ENCODE results near the gene PLB1.

Gene PLB1

DNA sequence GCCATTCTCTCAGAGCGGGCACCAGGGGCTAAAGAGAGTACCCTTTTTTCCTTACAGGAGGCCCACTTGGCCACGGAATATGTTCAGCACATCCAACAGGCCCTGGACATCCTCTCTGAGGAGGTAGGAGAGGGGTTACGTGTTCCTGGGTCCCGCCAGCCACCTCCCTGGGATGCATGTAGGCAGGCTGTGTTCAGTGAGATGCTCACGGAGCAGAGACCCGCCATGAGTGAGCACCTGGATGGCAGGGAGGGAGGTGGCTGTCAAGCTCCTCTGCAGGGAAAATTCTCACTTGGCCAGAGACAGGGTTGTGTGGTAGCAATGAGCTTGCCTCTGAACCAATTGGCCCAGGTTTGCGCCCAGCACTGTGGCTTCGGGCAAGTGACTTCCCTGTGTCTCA lies 132.6 kb downstream of the PLB1 start:
- no peak for DNase-seq (ENCODE audit: low spot score)

DNA sequence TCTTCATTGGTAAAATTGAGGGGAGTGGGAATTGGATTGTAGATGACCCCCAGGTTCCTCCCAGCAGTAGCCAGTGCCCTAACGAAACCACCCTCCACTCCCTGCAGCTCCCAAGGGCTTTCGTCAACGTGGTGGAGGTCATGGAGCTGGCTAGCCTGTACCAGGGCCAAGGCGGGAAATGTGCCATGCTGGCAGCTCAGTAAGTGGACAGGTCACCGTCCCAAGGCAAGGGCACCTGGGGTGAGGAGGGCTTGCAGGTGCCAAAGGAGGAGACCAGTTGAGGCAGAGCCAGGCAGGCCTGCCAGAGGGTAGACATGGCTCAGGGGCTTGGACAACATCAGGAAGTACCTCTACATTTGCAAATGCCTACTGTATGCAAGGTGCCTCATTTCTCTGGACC lies 133.1 kb downstream of the PLB1 start:
- no peak for DNase-seq (ENCODE audit: low spot score)

DNA sequence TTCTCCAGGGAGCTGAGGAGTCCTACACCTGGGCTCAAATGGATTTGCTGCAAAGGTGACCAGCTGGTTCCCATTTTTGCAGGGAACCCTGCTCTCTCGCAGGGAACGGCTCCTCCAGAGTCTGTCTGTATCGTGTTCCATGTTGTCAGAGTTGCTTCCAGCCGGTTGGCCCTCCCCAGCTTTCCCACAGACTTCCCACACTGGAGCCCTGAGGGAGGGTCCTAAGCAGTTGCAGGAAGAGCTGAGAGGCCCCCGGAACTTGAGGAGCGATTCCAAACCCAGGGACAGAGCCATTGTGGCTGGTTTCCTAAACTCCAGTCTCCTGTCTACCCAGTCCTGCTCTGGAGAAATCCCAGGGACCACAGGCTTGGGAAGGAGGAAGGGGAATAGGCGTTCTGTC lies 134.1 kb downstream of the PLB1 start:
- no peak for DNase-seq (ENCODE audit: low spot score)

DNA sequence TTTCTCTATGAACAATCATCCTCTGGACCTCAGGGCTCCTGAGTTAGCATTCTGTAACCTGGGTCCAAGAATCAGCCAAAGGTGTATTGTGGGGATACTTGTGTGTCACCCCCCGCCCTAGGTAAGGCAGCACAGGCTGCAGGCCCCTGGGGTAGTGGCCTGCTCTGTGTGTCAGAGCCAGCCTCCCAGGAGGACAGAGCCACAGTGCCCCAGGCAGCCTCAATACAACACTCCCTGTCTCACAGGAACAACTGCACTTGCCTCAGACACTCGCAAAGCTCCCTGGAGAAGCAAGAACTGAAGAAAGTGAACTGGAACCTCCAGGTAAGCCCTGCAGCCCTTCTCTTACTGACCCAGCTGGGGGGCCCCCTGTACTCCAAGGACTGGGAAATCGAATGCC lies 134.5 kb downstream of the PLB1 start:
- DNase-seq (ENCODE audit: low spot score) = no peak

DNA sequence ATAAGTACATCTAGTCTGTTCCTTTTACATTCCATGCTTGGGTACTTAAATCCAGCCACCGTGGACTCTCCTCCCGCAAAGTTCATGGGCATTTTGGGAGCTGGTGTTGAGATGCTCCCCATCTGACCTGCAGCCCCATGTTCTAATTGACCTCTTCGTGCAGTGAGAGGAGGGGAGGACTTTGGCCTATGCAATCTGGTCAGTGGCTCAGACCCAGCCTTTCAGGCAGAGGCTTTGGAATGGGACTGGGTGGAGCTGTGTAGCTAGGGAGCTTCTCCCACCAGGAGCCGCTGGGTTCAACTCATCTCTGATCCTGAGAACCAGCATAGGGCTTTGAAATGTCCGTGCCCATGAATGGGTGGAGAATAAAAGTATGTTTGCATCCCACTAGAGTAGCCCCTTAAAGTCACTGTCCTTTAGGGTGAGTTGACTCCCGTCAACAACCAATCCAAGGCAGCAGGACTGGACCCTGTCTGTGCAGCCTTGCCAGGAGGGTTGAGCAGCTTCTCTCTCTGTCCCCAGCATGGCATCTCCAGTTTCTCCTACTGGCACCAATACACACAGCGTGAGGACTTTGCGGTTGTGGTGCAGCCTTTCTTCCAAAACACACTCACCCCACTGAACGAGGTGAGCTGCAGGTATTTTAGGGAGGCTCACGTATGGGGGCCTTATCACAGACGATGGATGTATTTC lies 135.8 kb downstream of the PLB1 start:
- no peak for DNase-seq (ENCODE audit: low spot score)

DNA sequence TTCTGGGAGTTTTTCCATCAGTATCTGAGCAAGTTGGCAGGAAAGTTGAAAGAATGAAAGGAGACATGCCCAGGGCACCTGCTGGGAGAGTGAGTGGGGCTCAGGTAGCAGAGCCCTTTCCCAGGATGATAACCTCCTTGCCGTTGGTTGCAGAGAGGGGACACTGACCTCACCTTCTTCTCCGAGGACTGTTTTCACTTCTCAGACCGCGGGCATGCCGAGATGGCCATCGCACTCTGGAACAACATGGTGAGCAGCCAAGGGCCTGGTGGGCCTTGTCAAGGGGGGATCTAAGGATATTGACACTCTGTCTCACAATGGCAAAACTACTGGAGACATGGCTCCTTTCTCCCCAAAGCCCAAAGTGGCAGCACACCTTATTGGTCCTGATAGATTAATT lies 136.9 kb downstream of the PLB1 start:
- DNase-seq (ENCODE audit: low spot score) = no peak

DNA sequence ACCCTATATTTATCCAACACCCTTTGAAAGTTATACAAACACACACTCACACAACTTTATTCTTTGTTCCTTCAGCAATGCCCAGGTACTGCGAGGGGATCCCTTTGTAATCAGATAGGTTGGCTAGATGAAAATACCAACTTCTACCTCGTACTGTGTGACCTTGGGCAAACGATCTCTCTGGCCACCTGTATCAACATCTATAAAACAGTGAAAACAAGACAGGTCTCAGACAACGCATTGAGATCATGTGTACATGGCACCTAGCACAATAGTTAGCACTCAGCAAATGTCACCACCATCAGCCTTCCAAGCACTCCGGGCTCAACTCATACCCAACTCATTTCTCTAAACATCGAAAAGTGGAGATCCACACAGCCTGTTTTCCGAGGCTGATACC lies 137.3 kb downstream of the PLB1 start:
- DNase-seq (ENCODE audit: low spot score) = no peak

DNA sequence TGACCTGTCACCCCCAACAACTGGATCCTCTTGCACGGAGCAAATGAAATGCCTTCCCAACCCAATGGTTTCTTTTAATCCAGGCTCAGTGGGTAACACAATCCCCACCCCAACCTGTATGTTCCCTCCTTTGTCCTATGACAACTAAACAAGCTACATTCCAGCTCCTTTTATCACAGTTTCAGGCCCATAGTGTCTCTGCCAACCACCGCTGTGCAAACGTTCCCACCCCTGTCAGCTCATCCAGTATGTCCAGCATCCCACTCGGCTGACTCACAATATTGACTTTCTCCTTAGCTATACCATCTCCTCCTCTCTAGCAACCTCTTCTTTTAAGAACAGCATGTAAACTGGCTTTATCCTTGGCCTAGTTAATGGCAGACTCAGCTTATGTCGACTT lies 137.9 kb downstream of the PLB1 start:
- DNase-seq (ENCODE audit: low spot score) = no peak

DNA sequence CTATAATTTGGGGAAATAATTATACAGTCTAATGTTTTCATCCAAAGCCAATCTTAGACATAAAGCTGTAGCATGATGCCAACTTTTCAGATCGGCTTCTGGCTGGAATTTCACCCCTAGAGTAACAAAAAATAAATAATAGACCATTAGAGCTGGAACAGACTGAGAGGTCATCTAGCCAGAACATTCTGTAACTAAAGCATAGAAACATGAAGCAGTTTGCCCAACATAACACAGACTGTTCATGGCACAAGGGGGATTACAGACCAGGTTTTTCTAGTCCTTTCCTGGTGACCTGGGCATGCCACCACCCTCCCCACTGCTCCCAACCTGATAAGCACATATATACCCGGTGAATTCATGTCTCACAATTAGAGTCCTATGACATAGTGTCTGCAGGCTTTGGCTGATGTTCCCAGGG lies 139.3 kb downstream of the PLB1 start:
- DNase-seq (ENCODE audit: low spot score) = no peak

DNA sequence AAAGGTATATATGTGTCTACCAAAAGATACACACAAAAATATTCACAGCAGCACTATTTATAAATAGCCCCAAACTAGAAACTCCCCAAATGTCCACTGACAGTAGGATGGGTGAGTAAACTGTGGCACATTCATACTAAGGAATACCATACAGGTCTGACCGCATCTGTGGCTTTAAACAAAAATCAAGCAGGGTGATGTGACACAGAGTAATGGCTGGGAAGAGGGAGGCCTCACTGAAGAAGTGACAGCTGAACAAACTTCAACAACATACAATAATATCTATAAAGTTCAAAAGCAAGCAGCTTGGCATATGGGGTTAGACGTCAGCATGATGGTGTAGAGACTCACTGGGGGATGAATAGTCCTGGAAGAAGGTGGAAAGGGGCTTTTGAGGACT lies 140.6 kb downstream of the PLB1 start:
- no peak for DNase-seq (ENCODE audit: low spot score)

DNA sequence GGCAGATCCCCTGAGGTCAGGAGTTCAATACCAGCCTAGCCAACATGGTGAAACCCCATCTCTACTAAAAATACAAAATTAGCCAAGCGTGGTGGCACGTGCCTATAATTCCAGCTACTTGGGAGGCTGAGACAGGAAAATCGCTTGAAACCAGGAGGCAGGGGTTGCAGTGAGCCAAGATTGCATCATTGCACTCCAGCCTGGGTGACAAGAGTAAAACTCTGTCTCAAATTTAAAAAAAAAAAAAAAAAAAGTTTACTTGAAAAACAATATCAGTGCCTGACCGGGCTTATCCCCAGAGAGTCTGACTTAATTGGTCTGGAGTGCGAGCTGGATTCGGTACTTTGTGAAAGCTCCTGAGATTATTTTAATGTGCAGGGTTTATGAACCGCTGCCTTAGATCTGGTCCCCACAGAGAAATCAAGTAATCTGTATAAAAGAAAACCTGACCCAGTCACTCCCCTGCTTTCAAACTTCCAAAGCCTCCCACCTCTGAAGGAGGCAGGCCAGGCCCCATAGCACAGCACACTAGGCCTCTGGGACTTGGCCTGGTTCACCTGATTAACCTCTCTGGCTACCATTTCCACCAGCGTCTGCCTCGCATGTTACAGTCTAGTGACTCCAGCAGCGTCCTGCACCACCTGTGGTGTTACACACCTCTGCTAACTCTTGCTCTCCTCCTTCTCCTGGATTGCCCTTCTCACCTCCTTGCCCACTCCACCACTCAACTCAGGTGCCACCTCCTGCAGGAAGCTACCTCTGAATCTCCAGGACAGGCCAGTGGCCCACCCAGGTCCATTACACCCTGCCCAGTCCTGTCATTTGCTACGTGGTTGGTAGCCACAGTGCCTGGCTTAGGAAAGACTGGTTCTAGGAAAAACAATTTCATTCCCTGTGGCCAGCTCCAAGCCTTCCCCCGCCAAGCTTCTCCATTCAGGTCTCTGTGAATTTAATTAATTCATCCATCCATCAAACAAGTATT lies 141.5 kb downstream of the PLB1 start:
- no peak for DNase-seq (ENCODE audit: low spot score)

DNA sequence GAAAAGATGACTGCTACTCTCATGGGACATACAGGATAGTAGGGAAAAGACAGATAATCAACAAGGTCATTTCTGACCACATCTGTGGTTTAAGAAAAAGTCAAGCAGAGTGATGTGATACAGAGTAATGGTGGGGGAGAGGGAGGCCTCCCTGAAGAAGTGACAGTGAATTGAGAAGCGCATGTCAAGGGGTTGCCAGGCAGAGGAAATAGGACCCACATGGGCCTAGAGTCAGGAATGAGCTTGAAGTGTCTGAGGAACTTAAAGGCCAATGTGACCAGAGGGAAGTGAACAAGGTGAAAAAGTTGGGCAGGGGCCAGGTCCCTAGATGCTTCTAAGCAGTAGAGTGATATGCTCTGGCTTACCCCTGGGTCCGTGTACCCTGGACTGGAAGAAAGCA lies 142.2 kb downstream of the PLB1 start:
- DNase-seq (ENCODE audit: low spot score) = no peak

DNA sequence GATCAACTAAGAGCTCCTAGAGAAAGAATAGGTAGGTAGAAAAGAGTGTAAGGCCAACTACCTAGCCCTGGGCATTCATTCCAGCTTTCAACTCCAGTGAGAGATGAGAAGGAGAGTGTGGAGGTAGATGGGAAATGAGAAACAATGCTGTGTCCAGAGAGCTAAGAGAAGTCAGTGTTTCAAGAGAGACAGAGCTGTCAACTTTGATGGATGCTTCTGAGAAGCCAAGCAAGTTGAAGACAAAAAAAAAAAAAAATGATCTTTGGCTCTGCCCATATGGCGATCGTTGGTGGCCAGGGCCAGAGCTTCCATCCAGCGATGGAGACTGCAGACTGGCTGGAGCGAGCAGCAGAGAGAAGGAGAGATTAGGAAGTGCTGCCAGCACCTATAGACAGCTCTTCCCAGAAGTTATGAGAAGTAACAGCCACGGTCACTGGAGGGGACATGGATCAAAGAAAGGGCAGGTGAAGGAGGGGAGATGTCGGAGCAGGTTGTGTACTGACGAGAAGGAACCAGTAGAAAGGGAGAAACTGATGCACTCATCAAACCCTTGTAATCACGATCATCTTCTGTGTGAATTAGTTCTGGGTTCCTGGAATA lies 143.3 kb downstream of the PLB1 start:
- no peak for DNase-seq (ENCODE audit: low spot score)

DNA sequence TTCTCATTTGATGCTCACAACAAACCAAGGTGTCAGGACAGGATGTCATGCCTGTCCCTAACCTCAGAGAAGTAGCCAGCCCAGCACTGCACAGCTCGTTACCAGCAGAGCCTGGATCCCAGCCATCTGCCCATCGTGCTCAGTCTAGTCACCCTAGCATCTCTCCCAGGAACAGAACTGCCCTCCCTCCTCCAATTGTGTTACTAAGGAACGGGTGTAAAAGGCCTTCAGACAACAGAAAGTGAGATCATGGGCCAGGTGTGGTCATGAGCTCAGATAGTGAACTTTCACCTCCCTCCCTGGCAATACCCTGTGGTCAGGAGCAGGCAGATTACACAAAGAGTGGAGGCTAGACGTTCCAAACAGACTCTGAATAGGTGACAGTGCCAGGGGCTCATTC lies 144.0 kb downstream of the PLB1 start:
- DNase-seq (ENCODE audit: low spot score) = no peak

DNA sequence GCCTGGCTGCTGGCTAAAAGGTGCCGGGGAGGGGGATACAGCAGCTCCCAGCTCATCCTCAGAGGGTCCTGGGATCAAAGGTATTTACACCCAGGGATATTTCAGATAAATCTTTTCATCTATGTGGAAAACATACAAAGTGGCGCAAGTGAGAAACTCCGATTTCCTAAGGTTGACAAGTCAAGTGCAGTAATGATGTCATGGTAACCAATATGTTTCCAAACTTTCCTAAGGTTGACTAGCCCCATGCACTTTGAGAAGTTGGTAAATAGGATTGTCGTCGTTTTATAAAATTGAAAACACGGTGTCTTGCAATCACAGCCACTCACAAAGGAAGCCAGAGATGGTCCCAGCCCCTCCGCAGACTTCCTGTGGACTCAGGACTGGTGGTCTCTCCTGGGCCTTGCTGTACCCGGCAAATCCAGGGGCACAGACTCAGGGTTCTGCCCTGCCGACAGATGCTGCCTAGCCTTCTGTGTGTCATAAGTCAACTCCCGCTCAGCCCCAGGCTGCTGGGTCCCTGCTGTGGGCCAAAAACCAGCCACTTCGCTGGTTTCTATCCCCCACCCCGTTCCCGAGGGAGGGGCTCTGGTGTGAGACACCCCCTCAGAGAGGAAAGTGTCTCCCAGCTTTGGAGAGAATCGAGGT lies 144.5 kb downstream of the PLB1 start:
- DNase-seq (ENCODE audit: low spot score) = no peak

DNA sequence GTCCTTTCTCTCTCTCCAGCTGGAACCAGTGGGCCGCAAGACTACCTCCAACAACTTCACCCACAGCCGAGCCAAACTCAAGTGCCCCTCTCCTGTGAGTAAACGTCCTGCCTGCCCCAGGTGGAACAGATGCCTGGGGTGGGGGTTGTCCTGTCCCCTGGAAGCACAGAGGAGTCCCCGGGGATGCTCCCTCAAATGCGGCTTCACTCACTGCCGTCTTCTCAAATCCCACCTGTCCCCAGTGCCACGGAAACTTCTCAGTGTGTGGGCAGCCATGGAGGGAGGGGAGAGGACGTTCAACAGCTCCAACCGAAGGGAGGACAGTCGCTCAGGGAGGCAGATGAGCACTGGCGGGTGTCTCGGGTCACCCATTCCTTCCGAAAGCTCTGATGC lies 145.0 kb downstream of the PLB1 start:
- no peak for DNase-seq (ENCODE audit: low spot score)

DNA sequence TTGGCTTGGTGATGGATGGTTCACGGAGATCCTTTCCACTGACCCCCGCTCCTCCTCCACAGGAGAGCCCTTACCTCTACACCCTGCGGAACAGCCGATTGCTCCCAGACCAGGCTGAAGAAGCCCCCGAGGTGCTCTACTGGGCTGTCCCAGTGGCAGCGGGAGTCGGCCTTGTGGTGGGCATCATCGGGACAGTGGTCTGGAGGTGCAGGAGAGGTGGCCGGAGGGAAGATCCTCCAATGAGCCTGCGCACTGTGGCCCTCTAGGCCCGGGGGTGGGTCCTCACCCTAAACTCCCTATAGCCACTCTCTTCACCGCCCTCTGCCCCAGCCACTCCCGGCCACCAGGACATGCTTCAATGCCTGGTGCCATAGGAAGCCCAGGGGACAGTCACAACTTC lies 146.9 kb downstream of the PLB1 start:
- DNase-seq (ENCODE audit: low spot score) = no peak

DNA sequence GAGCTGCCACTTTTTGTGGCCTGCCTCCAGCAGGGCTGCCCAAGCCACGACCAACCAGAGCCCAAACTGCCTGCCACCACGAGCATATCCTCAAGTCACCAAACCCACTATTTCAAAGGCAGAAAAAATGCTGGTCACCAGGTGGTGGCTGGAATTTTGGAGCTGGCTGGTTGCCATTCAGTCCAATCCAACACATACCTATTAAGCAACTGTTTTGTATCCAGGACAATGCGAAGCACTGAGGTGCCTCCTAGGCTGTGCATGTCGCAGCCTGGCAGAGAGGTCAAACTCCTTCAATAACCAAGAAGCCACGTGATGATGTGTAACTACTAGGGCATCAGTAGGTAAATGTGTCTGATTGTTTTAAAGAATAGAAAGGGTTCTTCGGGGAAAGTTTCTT lies 147.5 kb downstream of the PLB1 start:
- no peak for DNase-seq (ENCODE audit: low spot score)

DNA sequence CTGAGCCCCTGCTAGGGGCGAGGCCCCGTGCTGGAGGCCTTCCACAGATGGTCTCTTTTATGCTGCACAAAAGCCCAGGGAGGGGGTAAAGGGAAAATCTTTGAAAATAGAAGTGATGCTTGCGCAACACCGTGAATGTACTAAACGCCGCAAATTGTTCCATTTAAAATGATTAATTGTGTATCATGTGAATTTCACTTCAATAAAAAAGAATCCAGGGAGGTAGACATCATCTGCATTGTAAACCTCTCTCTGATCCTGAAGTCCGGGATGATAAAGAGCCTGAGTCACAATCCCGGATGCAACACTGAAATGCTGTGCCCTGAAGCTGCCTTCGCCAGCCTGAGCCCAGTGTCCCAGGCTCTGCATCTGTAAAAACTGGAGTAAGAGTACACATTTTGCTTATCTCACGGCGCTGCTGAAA lies 148.1 kb downstream of the PLB1 start:
- DNase-seq (ENCODE audit: low spot score) = no peak

DNA sequence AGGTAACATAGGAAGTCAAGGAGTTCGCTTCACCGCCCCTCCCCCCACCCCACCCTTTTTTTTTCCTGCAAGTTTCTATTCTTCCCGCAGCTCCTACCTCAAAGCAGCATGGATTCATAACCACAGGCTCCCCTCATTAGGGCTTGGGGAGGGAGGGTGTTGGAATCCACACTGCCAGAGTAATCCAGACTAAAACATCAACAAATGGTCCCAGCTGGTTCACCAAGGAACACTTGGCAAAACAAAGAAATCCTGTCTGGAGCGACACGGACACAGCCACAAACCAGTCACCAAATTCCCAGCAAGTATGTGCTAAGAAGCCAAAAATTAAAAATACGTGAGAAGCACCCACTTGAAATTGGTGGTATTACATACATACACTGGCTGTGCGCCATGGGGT lies 148.9 kb downstream of the PLB1 start:
- no peak for DNase-seq (ENCODE audit: low spot score)

DNA sequence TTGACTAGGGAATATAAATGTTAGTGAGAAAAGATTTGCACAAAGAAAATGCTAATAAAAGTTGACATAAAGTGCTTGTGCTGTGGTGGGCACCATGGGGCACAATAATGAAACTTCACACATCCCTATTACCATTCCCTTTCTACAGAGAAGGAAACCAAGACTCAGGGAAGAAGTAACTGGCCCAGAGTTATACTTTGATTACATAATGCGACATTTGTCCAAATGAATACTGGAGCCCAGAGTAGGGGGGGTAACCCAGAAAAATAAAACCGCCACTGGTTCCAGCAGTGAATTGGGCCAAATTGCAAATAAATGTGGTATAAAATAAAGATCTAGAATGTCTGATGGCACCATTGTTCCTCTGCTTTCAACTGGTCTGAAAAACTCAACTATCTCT lies 149.7 kb downstream of the PLB1 start:
- no peak for DNase-seq (ENCODE audit: low spot score)

DNA sequence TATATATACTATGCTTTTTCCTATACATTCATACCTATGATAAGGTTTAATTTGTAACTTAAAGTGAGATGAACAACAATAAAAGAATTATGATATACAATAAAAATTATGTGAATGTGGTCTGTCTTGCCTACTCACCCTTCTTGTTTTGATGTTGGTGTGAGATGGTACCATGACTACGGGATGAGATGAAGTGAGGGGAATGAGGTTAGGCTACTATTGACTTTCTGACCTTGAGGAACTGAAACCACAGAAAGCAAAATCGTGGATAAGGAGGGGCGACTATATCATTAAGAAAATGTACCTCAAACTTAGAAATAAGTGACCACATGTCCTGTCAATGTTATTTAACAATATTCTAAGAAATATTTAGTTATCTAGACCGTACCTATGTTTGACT lies 151.8 kb downstream of the PLB1 start:
- no peak for DNase-seq (ENCODE audit: low spot score)

DNA sequence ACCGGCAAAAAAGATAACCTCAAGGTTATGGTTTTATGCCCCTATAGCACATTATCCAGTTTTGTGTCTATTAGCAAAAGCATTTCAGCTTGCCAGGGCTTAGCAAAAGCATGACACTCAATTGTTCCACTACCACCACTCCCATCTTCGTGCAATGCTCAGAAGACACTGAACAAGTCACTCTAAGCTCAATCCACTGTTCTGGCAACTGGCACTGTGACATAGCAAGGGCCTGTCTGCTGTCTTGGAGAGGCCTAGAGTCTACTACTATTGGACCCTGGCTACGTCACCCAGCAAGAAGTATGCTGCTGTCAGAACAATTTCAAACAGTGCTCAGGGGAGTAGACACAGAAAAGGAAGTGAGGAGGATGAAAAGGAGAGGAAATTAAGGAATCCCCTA lies 152.3 kb downstream of the PLB1 start:
- no peak for DNase-seq (ENCODE audit: low spot score)
